Sigmoid colon (tissue), 7 donors: ENCODE results near the gene ANKHD1. TPM values are rescaled to one million over a fixed set of nuclear protein-coding genes. Genes with fewer than 3 reads are reported as not detected.

Source experiments
- DNase-seq: peaks from one replicate; pipeline ENCODE4 v3.0.0-alpha.2; 2019
- H3K27ac ChIP-seq, 4 donors: fragments of 200-600 bp; sonication (generic); one replicate each; pipeline ENCODE4 v1.5.1; 2016 to 2019; ENCODE audit warnings: mild to moderate bottlenecking in 1 of 4
- H3K27me3 ChIP-seq, 3 donors: fragments of 200-600 bp; sonication (generic); one replicate each; pipeline ENCODE4 v1.5.1; 2019; ENCODE audit warnings: mild to moderate bottlenecking in 1 of 3
- H3K36me3 ChIP-seq, 4 donors: fragments of 200-600 bp; sonication (generic); one replicate each; pipeline ENCODE4 v1.5.1; 2016 to 2019
- H3K4me1 ChIP-seq, 4 donors: fragments of 200-600 bp; sonication (generic); one replicate each; pipeline ENCODE4 v1.5.1; 2017 to 2019
- H3K4me3 ChIP-seq, 4 donors: fragments of 200-600 bp; sonication (generic); one replicate each; pipeline ENCODE4 v1.5.1; 2017 to 2019; ENCODE audit warnings: mild to moderate bottlenecking in 2 of 4, moderate library complexity in 1 of 4
- H3K9me3 ChIP-seq, 4 donors: fragments of 200-600 bp in 3 of 4; sonication (generic) in 3 of 4; one replicate each; pipeline versions ENCODE4 v1.5.1 to v1.6.1; 2013 to 2019
- CTCF ChIP-seq, 4 experiments: fragments of 450-650 bp in 3 of 4; fragments of 200-600 bp in 1 of 4; IDR thresholded peaks; one replicate each; pipeline ENCODE4 v1.5.1; 2016 to 2019; ENCODE audit warnings: antibody characterized with exemption in 4 of 4, mild to moderate bottlenecking in 3 of 4, moderate library complexity in 2 of 4
- EP300 ChIP-seq, 4 donors: sonication (generic); formaldehyde crosslinking; IDR thresholded peaks; one replicate each; pipeline ENCODE4 v1.6.1; 2017; ENCODE audit warnings: antibody characterized with exemption in 4 of 4
- POLR2A ChIP-seq, 2 donors: fragments of 450-650 bp; IDR thresholded peaks; one replicate each; pipeline ENCODE4 v1.6.1; 2016; ENCODE audit warnings: antibody characterized with exemption in 2 of 2, mild to moderate bottlenecking in 2 of 2, moderate library complexity in 2 of 2
- POLR2AphosphoS5 ChIP-seq, 4 donors: sonication (generic); formaldehyde crosslinking; IDR thresholded peaks; one replicate each; pipeline ENCODE4 v1.6.1; 2017; ENCODE audit warnings: antibody characterized with exemption in 4 of 4
- WGBS, 2 donors: extraction: QIAGEN DNeasy Blood & Tissue Kit; methylation state at CpG; one replicate each; pipeline ENCODE4 v1.1.7; 2013; 5-methylcytosine and 5-hydroxymethylcytosine counted together
- intact Hi-C: fragments of 100-400 bp; cut with DNase I; formaldehyde crosslinking; loops from one replicate; pipeline ENCODE4 v1.15.1; 2023
- polyA plus RNA-seq, 3 donors: library from polyadenylated mRNA; stranded (reverse); fragments of 200-250 nt; gene quantifications; one replicate each; pipeline ENCODE4 v1.2.3, GENCODE V29; 2013
- total RNA-seq, 4 donors: library from RNA; depleted of rRNA; stranded (reverse); fragments of >200 nt; gene quantifications; one replicate each; pipeline ENCODE4 v1.1.0, GENCODE V29; 2016
- donor health status: healthy with polysubstance abuse.
- donor health status: Bipolar disorder and iron deficiency.
- donor health status: healthy.

Gene ANKHD1
- total and polyA plus RNA-seq, 7 donors, result 25.8 to 109 (median 93.5) TPM

GRCh38 chr5:140554454-140554853 is 152.8 kb downstream of the ANKHD1 start:
- intact Hi-C loops, result loop anchor here (10.0 kb wide), 1 partner anchor 310 kb away; no protein-coding TSS in a partner anchor
- TF ChIP-seq POLR2A (IDR thresholded peaks at IDR 0.05) (no peak), CTCF (IDR thresholded peaks at IDR 0.05) (no peak), EP300 (IDR thresholded peaks at IDR 0.05) (no peak), POLR2AphosphoS5 (IDR thresholded peaks at IDR 0.05) (no peak)
- Histone ChIP-seq H3K9me3 (no peaks in the 10 kb centered on the region), H3K4me3 (no peak overlapping the region), H3K4me1 (peaks cover 0 to 52% (median 43%) of the 10 kb centered on the region in 4 donors), H3K36me3 (peaks cover 3 to 29% (median 17%) of the 10 kb centered on the region in 4 donors), H3K27ac (peak overlapping the region in 1 of 4 donors; percentile 98), H3K27me3 (no peaks in the 10 kb centered on the region)
- WGBS, 2 donors, result 57 to 67% methylated on average over 2 of the region's 2 CpGs
- DNase-seq, result no peak

GRCh38 chr5:140555747-140556312 is 154.2 kb downstream of the ANKHD1 start:
- no peak for DNase-seq
- Histone ChIP-seq H3K27ac (peak overlapping the region in 3 of 4 donors; percentile 91 to 98 (median 94)), H3K4me3 (peak overlapping the region in 3 of 4 donors; percentile 75 to 83 (median 79)), H3K36me3 (peaks cover 3 to 32% (median 12%) of the 10 kb centered on the region in 4 donors), H3K9me3 (no peaks in the 10 kb centered on the region), H3K4me1 (peaks cover 0 to 39% (median 31%) of the 10 kb centered on the region in 4 donors), H3K27me3 (no peaks in the 10 kb centered on the region)
- WGBS, 2 donors, result 49 to 78% methylated on average over 1 of the region's 1 CpG
- intact Hi-C loops, result loop anchor here (10.0 kb wide), 1 partner anchor 311 kb away; no protein-coding TSS in a partner anchor
- TF ChIP-seq POLR2A (IDR thresholded peaks at IDR 0.05) (no peak), CTCF (IDR thresholded peaks at IDR 0.05) (no peak)

- Histone ChIP-seq H3K27ac (peak overlapping the region in 3 of 4 donors; percentile 91 to 98 (median 94)), H3K4me3 (peak overlapping the region; percentile 75 to 83 (median 78)), H3K4me1 (peaks cover 0 to 39% (median 29%) of the 10 kb centered on the region in 4 donors), H3K27me3 (no peaks in the 10 kb centered on the region), H3K36me3 (peaks cover 0 to 32% (median 7%) of the 10 kb centered on the region in 4 donors), H3K9me3 (no peaks in the 10 kb centered on the region)
- WGBS, 2 donors, result 2 to 9% methylated on average over 6 of the region's 6 CpGs
- intact Hi-C loops, result loop anchor here (10.0 kb wide), 1 partner anchor 312 kb away; no protein-coding TSS in a partner anchor
- TF ChIP-seq CTCF (IDR thresholded peaks at IDR 0.05) (no peak), POLR2A (IDR thresholded peaks at IDR 0.05) (no peak), EP300 (IDR thresholded peaks at IDR 0.05) (no peak), POLR2AphosphoS5 (IDR thresholded peaks at IDR 0.05) (no peak)
- DNase-seq, result no peak
Observed at GRCh38 chr5:140556438-140556837, 154.8 kb downstream of the ANKHD1 start.

GRCh38 chr5:140557136-140557805 is 155.6 kb downstream of the ANKHD1 start, which contains the start of gene SRA1:
TSS of gene SRA1 (minus strand) at chr5:140557473. CDS start at chr5:140557452, 21 bp downstream.
- peak within 1 kb of the TSS; percentile 82 to 98 (median 92) for H3K27ac ChIP-seq
- DNase-seq, result peak; percentile 96
- TF ChIP-seq POLR2AphosphoS5 (IDR thresholded peaks at IDR 0.05) (peak; percentile 96 to 99 (median 98)), POLR2A (IDR thresholded peaks at IDR 0.05) (peak; percentile 80 to 92), EP300 (IDR thresholded peaks at IDR 0.05) (peak in 2 of 4 donors; percentile 46 to 55), CTCF (IDR thresholded peaks at IDR 0.05) (no peak)
- H3K36me3 ChIP-seq, result peaks cover 0 to 34% (median 0%) of the 10 kb centered on the region in 4 donors
- no peaks in the 10 kb centered on the region for H3K9me3 ChIP-seq
- peaks cover 0 to 43% (median 33%) of the 10 kb centered on the region in 4 donors for H3K4me1 ChIP-seq
- no peaks in the 10 kb centered on the region for H3K27me3 ChIP-seq
- 1% methylated on average over 46 of the region's 46 CpGs for WGBS, 2 donors
- peak within 1 kb of the TSS; percentile 75 to 83 (median 78) for H3K4me3 ChIP-seq
- intact Hi-C loops, result loop anchor here (10.0 kb wide), 1 partner anchor 312 kb away; no protein-coding TSS in a partner anchor
